ENCODE measurements around the gene ARMH1. TPM values are rescaled to one million over a fixed set of nuclear protein-coding genes. Genes with fewer than 3 reads are reported as not detected.

The ARMH1 gene
- polyA plus RNA-seq, 1 of the 3 experiments (the other 2 are of a cell fraction) = 6.6 TPM

GRCh38 chr1:44640200-44640853, 34.2 kb upstream of the ARMH1 start:
- no peaks in the 10 kb centered on the region for H3K27me3 ChIP-seq (ENCODE audit: insufficient read depth)
- no peaks in the 10 kb centered on the region for H3K9me2 ChIP-seq
- H3K4me3 ChIP-seq (ENCODE audit: low read depth in 2 of 2, low read length in 1 of 2) = no peak overlapping the region
- ChIA-PET CTCF (interaction anchor here (1.0 to 15.4 kb wide), 3 partner anchors 8 to 46 kb away, joined by 4 to 163 read pairs (median 6); no protein-coding TSS in a partner anchor), POLR2A (interaction anchor here (1.2 to 4.0 kb wide), 2 partner anchors 9 to 10 kb away, joined by 3 to 49 read pairs; no protein-coding TSS in a partner anchor)
- H3F3A ChIP-seq (replicated peaks; ENCODE audit: insufficient read depth) = no peaks in the 10 kb centered on the region
- TF ChIP-seq GABPA (IDR thresholded peaks at IDR 0.05; ENCODE audit: low read depth) (no peak), NRF1 (IDR thresholded peaks at IDR 0.05; ENCODE audit: low read depth, low read length) (no peak), GATA2 (CRISPR knock-in tag; IDR thresholded peaks at IDR 0.05) (no peak), TEAD4 (IDR thresholded peaks at IDR 0.05; ENCODE audit: borderline replicate concordance, insufficient read depth) (no peak), CTCF (IDR thresholded peaks at IDR 0.05) (no peak), RXRA (IDR thresholded peaks at IDR 0.05; ENCODE audit: borderline replicate concordance, low read depth) (no peak), RCOR1 (IDR thresholded peaks at IDR 0.05; ENCODE audit: low read length) (no peak), SIN3A (IDR thresholded peaks at IDR 0.05; ENCODE audit: borderline replicate concordance, low read depth, low read length) (no peak), MAX (IDR thresholded peaks at IDR 0.05; ENCODE audit: low read depth) (no peak), MEF2A (IDR thresholded peaks at IDR 0.05; ENCODE audit: borderline replicate concordance, low read depth) (no peak), MXI1 (IDR thresholded peaks at IDR 0.05; ENCODE audit: low read depth, low read length) (no peak), EP300 (IDR thresholded peaks at IDR 0.05; ENCODE audit: borderline replicate concordance in 1 of 2, low read depth in 1 of 2, low read length in 1 of 2) (no peak), TCF12 (IDR thresholded peaks at IDR 0.05) (no peak), ZBTB33 (IDR thresholded peaks at IDR 0.05; ENCODE audit: borderline replicate concordance, low read depth) (no peak), PBX3 (IDR thresholded peaks at IDR 0.05) (no peak), ELF1 (IDR thresholded peaks at IDR 0.05) (no peak), CHD2 (IDR thresholded peaks at IDR 0.05; ENCODE audit: low read length, partially characterized antibody) (no peak)
- TF ChIP-seq, protein P1, sequence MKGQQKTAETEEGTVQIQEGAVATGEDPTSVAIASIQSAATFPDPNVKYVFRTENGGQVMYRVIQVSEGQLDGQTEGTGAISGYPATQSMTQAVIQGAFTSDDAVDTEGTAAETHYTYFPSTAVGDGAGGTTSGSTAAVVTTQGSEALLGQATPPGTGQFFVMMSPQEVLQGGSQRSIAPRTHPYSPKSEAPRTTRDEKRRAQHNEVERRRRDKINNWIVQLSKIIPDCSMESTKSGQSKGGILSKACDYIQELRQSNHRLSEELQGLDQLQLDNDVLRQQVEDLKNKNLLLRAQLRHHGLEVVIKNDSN (IDR thresholded peaks at IDR 0.05; ENCODE audit: borderline replicate concordance, low read depth) = no peak
- TF ChIP-seq, protein P2, sequence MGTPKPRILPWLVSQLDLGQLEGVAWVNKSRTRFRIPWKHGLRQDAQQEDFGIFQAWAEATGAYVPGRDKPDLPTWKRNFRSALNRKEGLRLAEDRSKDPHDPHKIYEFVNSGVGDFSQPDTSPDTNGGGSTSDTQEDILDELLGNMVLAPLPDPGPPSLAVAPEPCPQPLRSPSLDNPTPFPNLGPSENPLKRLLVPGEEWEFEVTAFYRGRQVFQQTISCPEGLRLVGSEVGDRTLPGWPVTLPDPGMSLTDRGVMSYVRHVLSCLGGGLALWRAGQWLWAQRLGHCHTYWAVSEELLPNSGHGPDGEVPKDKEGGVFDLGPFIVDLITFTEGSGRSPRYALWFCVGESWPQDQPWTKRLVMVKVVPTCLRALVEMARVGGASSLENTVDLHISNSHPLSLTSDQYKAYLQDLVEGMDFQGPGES (IDR thresholded peaks at IDR 0.05; ENCODE audit: low read depth, low read length) = no peak
- no peak overlapping the region for H3K4me2 ChIP-seq
- WGBS (ENCODE audit: low lambda C conversion rate) = 95% methylated on average over 24 of the region's 24 CpGs
- H3K4me1 ChIP-seq (ENCODE audit: control insufficient read depth in 1 of 2, insufficient read depth in 2 of 2, low read depth in 1 of 2, low read length in 1 of 2) = peaks cover 0 to 53% of the 10 kb centered on the region in 2 experiments; a peak in 1 of 4 replicates
- H3K79me2 ChIP-seq (ENCODE audit: insufficient read depth) = no peaks in the 10 kb centered on the region
- no peak overlapping the region for H3K9ac ChIP-seq
- H2AFZ ChIP-seq (ENCODE audit: low read depth) = no peak overlapping the region
- no peak for DNase-seq
- no peaks in the 10 kb centered on the region for H3K9me3 ChIP-seq
- no peak overlapping the region for H3K27ac ChIP-seq (ENCODE audit: low read depth in 2 of 2, low read length in 1 of 2)
- peaks cover 13 to 87% of the 10 kb centered on the region in 2 experiments for H3K36me3 ChIP-seq (replicated peaks in 1 of 2; ENCODE audit: control insufficient read depth in 1 of 2, insufficient read depth in 2 of 2, low read length in 1 of 2)
- H4K20me1 ChIP-seq (ENCODE audit: insufficient read depth) = no peaks in the 10 kb centered on the region
